ENCODE results near the gene SLC35F5.
"Not testable (repeated sequence)": the region's sequence is repeated elsewhere in the genome, so short reads cannot be mapped to it uniquely, and the experiment has no call there.

Gene SLC35F5

GRCh38 chr2:113663285-113664060, 93.0 kb downstream of the SLC35F5 start:
- not testable (repeated sequence) for H3K36me3 ChIP-seq (ENCODE audit: control insufficient read depth, insufficient read depth, low read length, severe bottlenecking); H3K27me3 ChIP-seq (replicated peaks; ENCODE audit: control insufficient read depth, insufficient read depth, low read length); H3K4me3 ChIP-seq (ENCODE audit: low read length); DNase-seq (ENCODE audit: low read depth); H3K4me1 ChIP-seq (ENCODE audit: control insufficient read depth, insufficient read depth, low read length); H3K9ac ChIP-seq (ENCODE audit: low read length); H3K9me3 ChIP-seq (ENCODE audit: control insufficient read depth, low read length)
